ENCODE measurements around the gene TBL3. TPM values are rescaled to one million over a fixed set of nuclear protein-coding genes. Genes with fewer than 3 reads are reported as not detected.

Gene TBL3
- total and polyA plus RNA-seq, 9 of the 15 experiments (the other 6 are each of a cell fraction or from before 2014, with no cell fraction given) = 0.97 to 117 (median 24.5) TPM

DNA sequence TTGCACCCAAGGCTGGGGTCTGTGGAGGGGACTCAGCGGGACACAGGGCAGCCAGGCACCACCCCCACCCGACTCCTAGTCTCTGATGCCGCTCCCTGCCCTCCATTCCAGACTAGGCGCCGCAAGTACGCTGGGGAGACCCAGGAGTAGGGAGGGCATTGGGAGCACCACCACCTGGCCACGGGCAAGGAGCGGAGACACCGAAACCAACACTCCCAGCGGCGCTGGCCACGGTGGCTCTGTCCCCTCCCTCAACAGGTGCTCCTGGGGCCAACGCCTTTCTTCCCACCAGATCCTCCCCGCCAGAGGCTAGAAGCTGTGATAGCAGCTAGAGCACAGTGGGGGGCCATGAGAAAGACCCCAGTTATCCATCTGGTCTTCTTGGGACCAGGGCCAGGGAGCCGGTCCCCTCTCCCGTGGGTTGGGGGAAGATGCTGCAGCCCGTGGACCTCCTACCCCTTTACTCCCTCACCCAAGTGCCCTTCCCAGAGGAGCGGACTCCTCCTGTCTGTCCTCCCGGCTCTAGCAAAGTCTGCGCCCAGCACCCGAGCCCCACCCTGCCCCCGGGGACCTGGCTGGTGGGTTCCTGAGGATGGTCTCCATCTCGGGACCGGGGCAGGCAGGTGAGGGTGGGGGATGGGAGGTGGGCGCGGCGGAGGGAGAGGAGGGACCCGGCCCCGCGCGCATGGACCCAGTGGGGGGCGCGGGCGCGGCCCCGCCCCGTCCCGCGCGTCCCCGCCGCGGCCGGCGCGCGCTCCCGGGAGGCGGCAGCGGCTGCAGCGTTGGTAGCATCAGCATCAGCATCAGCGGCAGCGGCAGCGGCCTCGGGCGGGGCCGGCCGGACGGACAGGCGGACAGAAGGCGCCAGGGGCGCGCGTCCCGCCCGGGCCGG lies 17.6 kb downstream of the TBL3 start, which contains the start of gene SYNGR3 (continued):
- TF ChIP-seq, protein P1, sequence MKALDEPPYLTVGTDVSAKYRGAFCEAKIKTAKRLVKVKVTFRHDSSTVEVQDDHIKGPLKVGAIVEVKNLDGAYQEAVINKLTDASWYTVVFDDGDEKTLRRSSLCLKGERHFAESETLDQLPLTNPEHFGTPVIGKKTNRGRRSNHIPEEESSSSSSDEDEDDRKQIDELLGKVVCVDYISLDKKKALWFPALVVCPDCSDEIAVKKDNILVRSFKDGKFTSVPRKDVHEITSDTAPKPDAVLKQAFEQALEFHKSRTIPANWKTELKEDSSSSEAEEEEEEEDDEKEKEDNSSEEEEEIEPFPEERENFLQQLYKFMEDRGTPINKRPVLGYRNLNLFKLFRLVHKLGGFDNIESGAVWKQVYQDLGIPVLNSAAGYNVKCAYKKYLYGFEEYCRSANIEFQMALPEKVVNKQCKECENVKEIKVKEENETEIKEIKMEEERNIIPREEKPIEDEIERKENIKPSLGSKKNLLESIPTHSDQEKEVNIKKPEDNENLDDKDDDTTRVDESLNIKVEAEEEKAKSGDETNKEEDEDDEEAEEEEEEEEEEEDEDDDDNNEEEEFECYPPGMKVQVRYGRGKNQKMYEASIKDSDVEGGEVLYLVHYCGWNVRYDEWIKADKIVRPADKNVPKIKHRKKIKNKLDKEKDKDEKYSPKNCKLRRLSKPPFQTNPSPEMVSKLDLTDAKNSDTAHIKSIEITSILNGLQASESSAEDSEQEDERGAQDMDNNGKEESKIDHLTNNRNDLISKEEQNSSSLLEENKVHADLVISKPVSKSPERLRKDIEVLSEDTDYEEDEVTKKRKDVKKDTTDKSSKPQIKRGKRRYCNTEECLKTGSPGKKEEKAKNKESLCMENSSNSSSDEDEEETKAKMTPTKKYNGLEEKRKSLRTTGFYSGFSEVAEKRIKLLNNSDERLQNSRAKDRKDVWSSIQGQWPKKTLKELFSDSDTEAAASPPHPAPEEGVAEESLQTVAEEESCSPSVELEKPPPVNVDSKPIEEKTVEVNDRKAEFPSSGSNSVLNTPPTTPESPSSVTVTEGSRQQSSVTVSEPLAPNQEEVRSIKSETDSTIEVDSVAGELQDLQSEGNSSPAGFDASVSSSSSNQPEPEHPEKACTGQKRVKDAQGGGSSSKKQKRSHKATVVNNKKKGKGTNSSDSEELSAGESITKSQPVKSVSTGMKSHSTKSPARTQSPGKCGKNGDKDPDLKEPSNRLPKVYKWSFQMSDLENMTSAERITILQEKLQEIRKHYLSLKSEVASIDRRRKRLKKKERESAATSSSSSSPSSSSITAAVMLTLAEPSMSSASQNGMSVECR (CRISPR knock-in tag; IDR thresholded peaks at IDR 0.05) = no peak
- no peak for TF ChIP-seq ZNF197 (CRISPR knock-in tag; IDR thresholded peaks at IDR 0.05; ENCODE audit: low read depth)
- no peak for TF ChIP-seq ZNF324 (CRISPR knock-in tag; IDR thresholded peaks at IDR 0.05)
- TF ChIP-seq HDAC8 (tag; IDR thresholded peaks at IDR 0.05) = no peak
- TF ChIP-seq, protein P2, sequence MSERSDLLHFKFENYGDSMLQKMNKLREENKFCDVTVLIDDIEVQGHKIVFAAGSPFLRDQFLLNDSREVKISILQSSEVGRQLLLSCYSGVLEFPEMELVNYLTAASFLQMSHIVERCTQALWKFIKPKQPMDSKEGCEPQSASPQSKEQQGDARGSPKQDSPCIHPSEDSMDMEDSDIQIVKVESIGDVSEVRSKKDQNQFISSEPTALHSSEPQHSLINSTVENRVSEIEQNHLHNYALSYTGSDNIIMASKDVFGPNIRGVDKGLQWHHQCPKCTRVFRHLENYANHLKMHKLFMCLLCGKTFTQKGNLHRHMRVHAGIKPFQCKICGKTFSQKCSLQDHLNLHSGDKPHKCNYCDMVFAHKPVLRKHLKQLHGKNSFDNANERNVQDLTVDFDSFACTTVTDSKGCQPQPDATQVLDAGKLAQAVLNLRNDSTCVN (CRISPR knock-in tag; IDR thresholded peaks at IDR 0.05) = no peak
- TF ChIP-seq ZBTB17 (CRISPR knock-in tag; IDR thresholded peaks at IDR 0.05) = no peak
- no peak for TF ChIP-seq NR2C1 (IDR thresholded peaks at IDR 0.05)
- TF ChIP-seq NR2C1 (tag; IDR thresholded peaks at IDR 0.05) = no peak
- TF ChIP-seq ZNF263 (CRISPR knock-in tag; IDR thresholded peaks at IDR 0.05; ENCODE audit: borderline replicate concordance) = peak; percentile 41; the same call in 1 of the 2 replicates
- TF ChIP-seq, protein P3, sequence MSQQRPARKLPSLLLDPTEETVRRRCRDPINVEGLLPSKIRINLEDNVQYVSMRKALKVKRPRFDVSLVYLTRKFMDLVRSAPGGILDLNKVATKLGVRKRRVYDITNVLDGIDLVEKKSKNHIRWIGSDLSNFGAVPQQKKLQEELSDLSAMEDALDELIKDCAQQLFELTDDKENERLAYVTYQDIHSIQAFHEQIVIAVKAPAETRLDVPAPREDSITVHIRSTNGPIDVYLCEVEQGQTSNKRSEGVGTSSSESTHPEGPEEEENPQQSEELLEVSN (IDR thresholded peaks at IDR 0.05; ENCODE audit: borderline replicate concordance in 1 of 2, extremely low read depth in 1 of 2, insufficient read depth in 1 of 2, insufficient read length in 1 of 2, low read depth in 1 of 2, low read length in 1 of 2, poor library complexity in 1 of 2, severe bottlenecking in 1 of 2) = peak in 1 of 2 experiments; percentile 58
- TF ChIP-seq, protein P4, sequence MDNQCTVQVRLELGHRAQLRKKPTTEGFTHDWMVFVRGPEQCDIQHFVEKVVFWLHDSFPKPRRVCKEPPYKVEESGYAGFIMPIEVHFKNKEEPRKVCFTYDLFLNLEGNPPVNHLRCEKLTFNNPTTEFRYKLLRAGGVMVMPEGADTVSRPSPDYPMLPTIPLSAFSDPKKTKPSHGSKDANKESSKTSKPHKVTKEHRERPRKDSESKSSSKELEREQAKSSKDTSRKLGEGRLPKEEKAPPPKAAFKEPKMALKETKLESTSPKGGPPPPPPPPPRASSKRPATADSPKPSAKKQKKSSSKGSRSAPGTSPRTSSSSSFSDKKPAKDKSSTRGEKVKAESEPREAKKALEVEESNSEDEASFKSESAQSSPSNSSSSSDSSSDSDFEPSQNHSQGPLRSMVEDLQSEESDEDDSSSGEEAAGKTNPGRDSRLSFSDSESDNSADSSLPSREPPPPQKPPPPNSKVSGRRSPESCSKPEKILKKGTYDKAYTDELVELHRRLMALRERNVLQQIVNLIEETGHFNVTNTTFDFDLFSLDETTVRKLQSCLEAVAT (IDR thresholded peaks at IDR 0.05) = no peak
- no peak for TF ChIP-seq SMARCA4 (IDR thresholded peaks at IDR 0.05)
- TF ChIP-seq, protein P5, sequence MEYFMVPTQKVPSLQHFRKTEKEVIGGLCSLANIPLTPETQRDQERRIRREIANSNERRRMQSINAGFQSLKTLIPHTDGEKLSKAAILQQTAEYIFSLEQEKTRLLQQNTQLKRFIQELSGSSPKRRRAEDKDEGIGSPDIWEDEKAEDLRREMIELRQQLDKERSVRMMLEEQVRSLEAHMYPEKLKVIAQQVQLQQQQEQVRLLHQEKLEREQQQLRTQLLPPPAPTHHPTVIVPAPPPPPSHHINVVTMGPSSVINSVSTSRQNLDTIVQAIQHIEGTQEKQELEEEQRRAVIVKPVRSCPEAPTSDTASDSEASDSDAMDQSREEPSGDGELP (CRISPR knock-in tag; IDR thresholded peaks at IDR 0.05; ENCODE audit: borderline replicate concordance) = no peak
- no peak for TF ChIP-seq KAT2B (IDR thresholded peaks at IDR 0.05; ENCODE audit: low read depth, low read length)
- TF ChIP-seq, protein P6, sequence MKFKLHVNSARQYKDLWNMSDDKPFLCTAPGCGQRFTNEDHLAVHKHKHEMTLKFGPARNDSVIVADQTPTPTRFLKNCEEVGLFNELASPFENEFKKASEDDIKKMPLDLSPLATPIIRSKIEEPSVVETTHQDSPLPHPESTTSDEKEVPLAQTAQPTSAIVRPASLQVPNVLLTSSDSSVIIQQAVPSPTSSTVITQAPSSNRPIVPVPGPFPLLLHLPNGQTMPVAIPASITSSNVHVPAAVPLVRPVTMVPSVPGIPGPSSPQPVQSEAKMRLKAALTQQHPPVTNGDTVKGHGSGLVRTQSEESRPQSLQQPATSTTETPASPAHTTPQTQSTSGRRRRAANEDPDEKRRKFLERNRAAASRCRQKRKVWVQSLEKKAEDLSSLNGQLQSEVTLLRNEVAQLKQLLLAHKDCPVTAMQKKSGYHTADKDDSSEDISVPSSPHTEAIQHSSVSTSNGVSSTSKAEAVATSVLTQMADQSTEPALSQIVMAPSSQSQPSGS (CRISPR knock-in tag; IDR thresholded peaks at IDR 0.05) = no peak
